ENCODE measurements around the gene PDGFB. TPM values are rescaled to one million over a fixed set of nuclear protein-coding genes. Genes with fewer than 3 reads are reported as not detected.

Gene PDGFB
- total and polyA plus RNA-seq, 9 of the 15 experiments (the other 6 are each of a cell fraction or from before 2014, with no cell fraction given): 0.07 to 4.0 (median 0.48) TPM; not detected in 1

DNA sequence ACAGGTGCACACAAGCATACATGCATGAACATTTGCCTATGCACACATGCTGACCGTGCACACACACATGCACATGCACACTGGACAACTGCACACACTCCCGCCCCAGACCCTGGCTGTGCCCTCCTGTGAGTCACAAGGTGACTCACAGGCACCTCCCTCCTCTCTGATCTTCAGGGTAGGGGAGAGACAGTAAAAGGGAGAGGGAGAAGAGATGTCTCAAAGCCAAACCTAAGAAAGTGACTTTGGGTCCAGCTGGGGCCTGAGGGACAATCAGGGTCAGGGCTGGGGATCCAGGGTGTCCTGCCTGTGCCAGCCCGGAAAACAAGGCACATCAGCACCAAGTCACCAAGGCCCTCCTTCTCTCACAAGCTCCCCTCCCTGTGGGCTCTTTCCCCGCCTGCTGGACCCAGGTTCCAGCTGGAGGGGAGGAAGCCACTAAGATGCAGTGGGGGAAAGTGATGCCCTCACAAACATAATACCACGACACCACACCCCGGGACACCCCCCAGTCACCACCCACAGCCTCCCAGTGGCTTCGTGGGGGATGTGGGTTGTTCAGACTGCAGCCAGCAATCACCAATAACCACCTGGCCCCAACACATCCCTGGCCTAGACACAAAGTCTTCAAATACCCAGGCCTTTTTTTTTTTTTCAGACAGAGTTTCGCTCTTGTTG lies 39.3 kb downstream of the PDGFB start (continued):
- TF ChIP-seq ZFP30 (CRISPR knock-in tag; IDR thresholded peaks at IDR 0.05; ENCODE audit: borderline replicate concordance) (no peak), MAFK (IDR thresholded peaks at IDR 0.05; ENCODE audit: low read length) (0 out of 2 replicates have a peak, but pooled peaks have one; percentile 2), ZNF444 (CRISPR knock-in tag; IDR thresholded peaks at IDR 0.05) (no peak), NR3C1 (CRISPR knock-in tag; IDR thresholded peaks at IDR 0.05) (no peak), FOS (IDR thresholded peaks at IDR 0.05; ENCODE audit: extremely low read depth, insufficient read length) (peak; percentile 31), DPF2 (IDR thresholded peaks at IDR 0.05) (peak; percentile 29; the same call in 1 of the 2 replicates), ARID2 (IDR thresholded peaks at IDR 0.05) (0 out of 2 replicates have a peak, but pooled peaks have one; percentile 47), KLF13 (tag; IDR thresholded peaks at IDR 0.05; ENCODE audit: borderline replicate concordance, low read depth) (no peak), JUND (IDR thresholded peaks at IDR 0.05; ENCODE audit: borderline replicate concordance, low read depth, low read length) (peak; percentile 93), JUND (tag; IDR thresholded peaks at IDR 0.05; ENCODE audit: borderline replicate concordance, low read depth, low read length) (peak; percentile 89; the same call in 2 of the 3 replicates), CBX8 (IDR thresholded peaks at IDR 0.05; ENCODE audit: borderline replicate concordance, extremely low read depth, low read depth, low read length, poor library complexity, severe bottlenecking) (no peak), JUN (IDR thresholded peaks at IDR 0.05; ENCODE audit: borderline replicate concordance, low read depth, low read length) (peak; percentile 93), JUN (CRISPR knock-in tag; IDR thresholded peaks at IDR 0.05; ENCODE audit: borderline replicate concordance) (no peak), SMAD4 (CRISPR knock-in tag; conservative IDR thresholded peaks at IDR 0.05) (no peak)
- TF ChIP-seq, protein P1, sequence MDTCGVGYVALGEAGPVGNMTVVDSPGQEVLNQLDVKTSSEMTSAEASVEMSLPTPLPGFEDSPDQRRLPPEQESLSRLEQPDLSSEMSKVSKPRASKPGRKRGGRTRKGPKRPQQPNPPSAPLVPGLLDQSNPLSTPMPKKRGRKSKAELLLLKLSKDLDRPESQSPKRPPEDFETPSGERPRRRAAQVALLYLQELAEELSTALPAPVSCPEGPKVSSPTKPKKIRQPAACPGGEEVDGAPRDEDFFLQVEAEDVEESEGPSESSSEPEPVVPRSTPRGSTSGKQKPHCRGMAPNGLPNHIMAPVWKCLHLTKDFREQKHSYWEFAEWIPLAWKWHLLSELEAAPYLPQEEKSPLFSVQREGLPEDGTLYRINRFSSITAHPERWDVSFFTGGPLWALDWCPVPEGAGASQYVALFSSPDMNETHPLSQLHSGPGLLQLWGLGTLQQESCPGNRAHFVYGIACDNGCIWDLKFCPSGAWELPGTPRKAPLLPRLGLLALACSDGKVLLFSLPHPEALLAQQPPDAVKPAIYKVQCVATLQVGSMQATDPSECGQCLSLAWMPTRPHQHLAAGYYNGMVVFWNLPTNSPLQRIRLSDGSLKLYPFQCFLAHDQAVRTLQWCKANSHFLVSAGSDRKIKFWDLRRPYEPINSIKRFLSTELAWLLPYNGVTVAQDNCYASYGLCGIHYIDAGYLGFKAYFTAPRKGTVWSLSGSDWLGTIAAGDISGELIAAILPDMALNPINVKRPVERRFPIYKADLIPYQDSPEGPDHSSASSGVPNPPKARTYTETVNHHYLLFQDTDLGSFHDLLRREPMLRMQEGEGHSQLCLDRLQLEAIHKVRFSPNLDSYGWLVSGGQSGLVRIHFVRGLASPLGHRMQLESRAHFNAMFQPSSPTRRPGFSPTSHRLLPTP (IDR thresholded peaks at IDR 0.05; ENCODE audit: borderline replicate concordance, extremely low read depth, insufficient read length): no peak
- TF ChIP-seq, protein P2, sequence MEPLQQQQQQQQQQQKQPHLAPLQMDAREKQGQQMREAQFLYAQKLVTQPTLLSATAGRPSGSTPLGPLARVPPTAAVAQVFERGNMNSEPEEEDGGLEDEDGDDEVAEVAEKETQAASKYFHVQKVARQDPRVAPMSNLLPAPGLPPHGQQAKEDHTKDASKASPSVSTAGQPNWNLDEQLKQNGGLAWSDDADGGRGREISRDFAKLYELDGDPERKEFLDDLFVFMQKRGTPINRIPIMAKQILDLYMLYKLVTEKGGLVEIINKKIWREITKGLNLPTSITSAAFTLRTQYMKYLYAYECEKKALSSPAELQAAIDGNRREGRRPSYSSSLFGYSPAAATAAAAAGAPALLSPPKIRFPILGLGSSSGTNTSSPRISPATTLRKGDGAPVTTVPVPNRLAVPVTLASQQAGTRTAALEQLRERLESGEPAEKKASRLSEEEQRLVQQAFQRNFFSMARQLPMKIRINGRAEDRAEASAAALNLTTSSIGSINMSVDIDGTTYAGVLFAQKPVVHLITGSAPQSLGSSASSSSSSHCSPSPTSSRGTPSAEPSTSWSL (CRISPR knock-in tag; IDR thresholded peaks at IDR 0.05; ENCODE audit: borderline replicate concordance): no peak
- TF ChIP-seq, protein P3, sequence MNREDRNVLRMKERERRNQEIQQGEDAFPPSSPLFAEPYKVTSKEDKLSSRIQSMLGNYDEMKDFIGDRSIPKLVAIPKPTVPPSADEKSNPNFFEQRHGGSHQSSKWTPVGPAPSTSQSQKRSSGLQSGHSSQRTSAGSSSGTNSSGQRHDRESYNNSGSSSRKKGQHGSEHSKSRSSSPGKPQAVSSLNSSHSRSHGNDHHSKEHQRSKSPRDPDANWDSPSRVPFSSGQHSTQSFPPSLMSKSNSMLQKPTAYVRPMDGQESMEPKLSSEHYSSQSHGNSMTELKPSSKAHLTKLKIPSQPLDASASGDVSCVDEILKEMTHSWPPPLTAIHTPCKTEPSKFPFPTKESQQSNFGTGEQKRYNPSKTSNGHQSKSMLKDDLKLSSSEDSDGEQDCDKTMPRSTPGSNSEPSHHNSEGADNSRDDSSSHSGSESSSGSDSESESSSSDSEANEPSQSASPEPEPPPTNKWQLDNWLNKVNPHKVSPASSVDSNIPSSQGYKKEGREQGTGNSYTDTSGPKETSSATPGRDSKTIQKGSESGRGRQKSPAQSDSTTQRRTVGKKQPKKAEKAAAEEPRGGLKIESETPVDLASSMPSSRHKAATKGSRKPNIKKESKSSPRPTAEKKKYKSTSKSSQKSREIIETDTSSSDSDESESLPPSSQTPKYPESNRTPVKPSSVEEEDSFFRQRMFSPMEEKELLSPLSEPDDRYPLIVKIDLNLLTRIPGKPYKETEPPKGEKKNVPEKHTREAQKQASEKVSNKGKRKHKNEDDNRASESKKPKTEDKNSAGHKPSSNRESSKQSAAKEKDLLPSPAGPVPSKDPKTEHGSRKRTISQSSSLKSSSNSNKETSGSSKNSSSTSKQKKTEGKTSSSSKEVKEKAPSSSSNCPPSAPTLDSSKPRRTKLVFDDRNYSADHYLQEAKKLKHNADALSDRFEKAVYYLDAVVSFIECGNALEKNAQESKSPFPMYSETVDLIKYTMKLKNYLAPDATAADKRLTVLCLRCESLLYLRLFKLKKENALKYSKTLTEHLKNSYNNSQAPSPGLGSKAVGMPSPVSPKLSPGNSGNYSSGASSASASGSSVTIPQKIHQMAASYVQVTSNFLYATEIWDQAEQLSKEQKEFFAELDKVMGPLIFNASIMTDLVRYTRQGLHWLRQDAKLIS (CRISPR knock-in tag; IDR thresholded peaks at IDR 0.05): no peak

Data from K562 (cell line).